ENCODE measurements around the gene OPRL1.

The OPRL1 gene

DNA sequence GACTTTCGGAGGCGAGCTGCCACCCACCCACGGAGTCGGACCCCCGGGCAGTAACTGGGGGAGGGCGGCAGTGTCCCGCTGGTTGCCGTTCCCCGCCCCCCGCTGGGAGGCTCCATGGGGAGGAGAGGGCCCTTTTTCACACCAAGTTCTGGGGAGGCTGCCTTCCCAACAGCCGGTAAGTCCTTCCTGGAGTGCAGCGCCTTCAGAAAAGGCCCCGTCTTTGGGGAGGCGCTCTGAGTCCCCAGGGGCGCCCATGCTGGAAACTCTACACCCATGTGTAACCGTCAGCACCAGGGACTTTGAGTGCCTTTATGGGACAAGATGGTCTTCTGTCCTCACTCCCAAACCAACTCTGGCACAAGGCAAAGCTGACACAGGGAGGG lies 30.0 kb upstream of the OPRL1 start (continued):
- TF ChIP-seq ZNF510 (tag by site-specific recombination; IDR thresholded peaks at IDR 0.05; ENCODE audit: insufficient replicate concordance) (no peak), ZNF707 (tag by site-specific recombination; IDR thresholded peaks at IDR 0.05) (no peak), ZNF664 (tag by site-specific recombination; IDR thresholded peaks at IDR 0.05) (no peak), YY2 (tag by site-specific recombination; IDR thresholded peaks at IDR 0.05) (no peak), ZNF571 (tag by site-specific recombination; IDR thresholded peaks at IDR 0.05) (no peak), ZNF621 (tag by site-specific recombination; IDR thresholded peaks at IDR 0.05) (no peak), ZNF777 (tag by site-specific recombination; IDR thresholded peaks at IDR 0.05; ENCODE audit: borderline replicate concordance) (no peak), ZNF140 (tag by site-specific recombination; IDR thresholded peaks at IDR 0.05) (no peak), ZNF157 (tag by site-specific recombination; IDR thresholded peaks at IDR 0.05) (no peak), ZBTB48 (tag by site-specific recombination; IDR thresholded peaks at IDR 0.05) (0 out of 2 replicates have a peak, but pooled peaks have one; percentile 35), BCL11A (tag by site-specific recombination; IDR thresholded peaks at IDR 0.05; ENCODE audit: low read depth) (peak; percentile 52; the same call in 1 of the 2 replicates), ZNF2 (tag by site-specific recombination; IDR thresholded peaks at IDR 0.05) (no peak), MEIS1 (CRISPR knock-in tag; IDR thresholded peaks at IDR 0.05; ENCODE audit: borderline replicate concordance) (no peak), ZNF146 (tag by site-specific recombination; IDR thresholded peaks at IDR 0.05) (no peak), IKZF3 (tag by site-specific recombination; IDR thresholded peaks at IDR 0.05) (peak; percentile 50; the same call in 1 of the 2 replicates), ZFP69B (tag by site-specific recombination; IDR thresholded peaks at IDR 0.05) (no peak), ZBTB21 (tag by site-specific recombination; IDR thresholded peaks at IDR 0.05) (no peak), ZNF112 (tag by site-specific recombination; IDR thresholded peaks at IDR 0.05) (no peak), ZBTB7A (tag by site-specific recombination; IDR thresholded peaks at IDR 0.05; ENCODE audit: low read depth) (0 out of 2 replicates have a peak, but pooled peaks have one; percentile 46), KLF8 (tag by site-specific recombination; IDR thresholded peaks at IDR 0.05) (peak; percentile 48; the same call in 1 of the 2 replicates), ZNF221 (tag by site-specific recombination; IDR thresholded peaks at IDR 0.05; ENCODE audit: borderline replicate concordance) (no peak), EGR2 (tag by site-specific recombination; IDR thresholded peaks at IDR 0.05; ENCODE audit: low read depth) (peak; percentile 82), ZNF391 (tag by site-specific recombination; IDR thresholded peaks at IDR 0.05; ENCODE audit: borderline replicate concordance, low read depth) (no peak), ZNF776 (tag by site-specific recombination; IDR thresholded peaks at IDR 0.05; ENCODE audit: borderline replicate concordance) (no peak), ZNF530 (tag by site-specific recombination; IDR thresholded peaks at IDR 0.05; ENCODE audit: low read depth) (no peak), ZNF629 (tag by site-specific recombination; IDR thresholded peaks at IDR 0.05) (no peak), ZNF544 (tag by site-specific recombination; IDR thresholded peaks at IDR 0.05) (no peak), ZBTB1 (tag by site-specific recombination; IDR thresholded peaks at IDR 0.05) (no peak), PRDM1 (tag by site-specific recombination; IDR thresholded peaks at IDR 0.05) (no peak), ZNF274 (IDR thresholded peaks at IDR 0.05; ENCODE audit: low read length) (no peak), ZNF274 (tag by site-specific recombination; IDR thresholded peaks at IDR 0.05; ENCODE audit: borderline replicate concordance) (no peak)
- TF ChIP-seq, protein P1, sequence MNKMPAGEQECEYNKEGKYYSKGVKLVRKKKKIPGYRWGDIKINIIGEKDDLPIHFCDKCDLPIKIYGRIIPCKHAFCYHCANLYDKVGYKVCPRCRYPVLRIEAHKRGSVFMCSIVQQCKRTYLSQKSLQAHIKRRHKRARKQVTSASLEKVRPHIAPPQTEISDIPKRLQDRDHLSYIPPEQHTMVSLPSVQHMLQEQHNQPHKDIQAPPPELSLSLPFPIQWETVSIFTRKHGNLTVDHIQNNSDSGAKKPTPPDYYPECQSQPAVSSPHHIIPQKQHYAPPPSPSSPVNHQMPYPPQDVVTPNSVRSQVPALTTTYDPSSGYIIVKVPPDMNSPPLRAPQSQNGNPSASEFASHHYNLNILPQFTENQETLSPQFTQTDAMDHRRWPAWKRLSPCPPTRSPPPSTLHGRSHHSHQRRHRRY (tag by site-specific recombination; IDR thresholded peaks at IDR 0.05), result no peak
- TF ChIP-seq, protein P2, sequence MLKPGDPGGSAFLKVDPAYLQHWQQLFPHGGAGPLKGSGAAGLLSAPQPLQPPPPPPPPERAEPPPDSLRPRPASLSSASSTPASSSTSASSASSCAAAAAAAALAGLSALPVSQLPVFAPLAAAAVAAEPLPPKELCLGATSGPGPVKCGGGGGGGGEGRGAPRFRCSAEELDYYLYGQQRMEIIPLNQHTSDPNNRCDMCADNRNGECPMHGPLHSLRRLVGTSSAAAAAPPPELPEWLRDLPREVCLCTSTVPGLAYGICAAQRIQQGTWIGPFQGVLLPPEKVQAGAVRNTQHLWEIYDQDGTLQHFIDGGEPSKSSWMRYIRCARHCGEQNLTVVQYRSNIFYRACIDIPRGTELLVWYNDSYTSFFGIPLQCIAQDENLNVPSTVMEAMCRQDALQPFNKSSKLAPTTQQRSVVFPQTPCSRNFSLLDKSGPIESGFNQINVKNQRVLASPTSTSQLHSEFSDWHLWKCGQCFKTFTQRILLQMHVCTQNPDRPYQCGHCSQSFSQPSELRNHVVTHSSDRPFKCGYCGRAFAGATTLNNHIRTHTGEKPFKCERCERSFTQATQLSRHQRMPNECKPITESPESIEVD (tag by site-specific recombination; IDR thresholded peaks at IDR 0.05), result no peak
- TF ChIP-seq, protein P3, sequence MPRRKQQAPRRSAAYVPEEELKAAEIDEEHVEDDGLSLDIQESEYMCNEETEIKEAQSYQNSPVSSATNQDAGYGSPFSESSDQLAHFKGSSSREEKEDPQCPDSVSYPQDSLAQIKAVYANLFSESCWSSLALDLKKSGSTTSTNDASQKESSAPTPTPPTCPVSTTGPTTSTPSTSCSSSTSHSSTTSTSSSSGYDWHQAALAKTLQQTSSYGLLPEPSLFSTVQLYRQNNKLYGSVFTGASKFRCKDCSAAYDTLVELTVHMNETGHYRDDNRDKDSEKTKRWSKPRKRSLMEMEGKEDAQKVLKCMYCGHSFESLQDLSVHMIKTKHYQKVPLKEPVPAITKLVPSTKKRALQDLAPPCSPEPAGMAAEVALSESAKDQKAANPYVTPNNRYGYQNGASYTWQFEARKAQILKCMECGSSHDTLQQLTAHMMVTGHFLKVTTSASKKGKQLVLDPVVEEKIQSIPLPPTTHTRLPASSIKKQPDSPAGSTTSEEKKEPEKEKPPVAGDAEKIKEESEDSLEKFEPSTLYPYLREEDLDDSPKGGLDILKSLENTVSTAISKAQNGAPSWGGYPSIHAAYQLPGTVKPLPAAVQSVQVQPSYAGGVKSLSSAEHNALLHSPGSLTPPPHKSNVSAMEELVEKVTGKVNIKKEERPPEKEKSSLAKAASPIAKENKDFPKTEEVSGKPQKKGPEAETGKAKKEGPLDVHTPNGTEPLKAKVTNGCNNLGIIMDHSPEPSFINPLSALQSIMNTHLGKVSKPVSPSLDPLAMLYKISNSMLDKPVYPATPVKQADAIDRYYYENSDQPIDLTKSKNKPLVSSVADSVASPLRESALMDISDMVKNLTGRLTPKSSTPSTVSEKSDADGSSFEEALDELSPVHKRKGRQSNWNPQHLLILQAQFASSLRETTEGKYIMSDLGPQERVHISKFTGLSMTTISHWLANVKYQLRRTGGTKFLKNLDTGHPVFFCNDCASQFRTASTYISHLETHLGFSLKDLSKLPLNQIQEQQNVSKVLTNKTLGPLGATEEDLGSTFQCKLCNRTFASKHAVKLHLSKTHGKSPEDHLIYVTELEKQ (tag by site-specific recombination; IDR thresholded peaks at IDR 0.05; ENCODE audit: borderline replicate concordance), result 0 out of 2 replicates have a peak, but pooled peaks have one; percentile 40
- TF ChIP-seq, protein P4, sequence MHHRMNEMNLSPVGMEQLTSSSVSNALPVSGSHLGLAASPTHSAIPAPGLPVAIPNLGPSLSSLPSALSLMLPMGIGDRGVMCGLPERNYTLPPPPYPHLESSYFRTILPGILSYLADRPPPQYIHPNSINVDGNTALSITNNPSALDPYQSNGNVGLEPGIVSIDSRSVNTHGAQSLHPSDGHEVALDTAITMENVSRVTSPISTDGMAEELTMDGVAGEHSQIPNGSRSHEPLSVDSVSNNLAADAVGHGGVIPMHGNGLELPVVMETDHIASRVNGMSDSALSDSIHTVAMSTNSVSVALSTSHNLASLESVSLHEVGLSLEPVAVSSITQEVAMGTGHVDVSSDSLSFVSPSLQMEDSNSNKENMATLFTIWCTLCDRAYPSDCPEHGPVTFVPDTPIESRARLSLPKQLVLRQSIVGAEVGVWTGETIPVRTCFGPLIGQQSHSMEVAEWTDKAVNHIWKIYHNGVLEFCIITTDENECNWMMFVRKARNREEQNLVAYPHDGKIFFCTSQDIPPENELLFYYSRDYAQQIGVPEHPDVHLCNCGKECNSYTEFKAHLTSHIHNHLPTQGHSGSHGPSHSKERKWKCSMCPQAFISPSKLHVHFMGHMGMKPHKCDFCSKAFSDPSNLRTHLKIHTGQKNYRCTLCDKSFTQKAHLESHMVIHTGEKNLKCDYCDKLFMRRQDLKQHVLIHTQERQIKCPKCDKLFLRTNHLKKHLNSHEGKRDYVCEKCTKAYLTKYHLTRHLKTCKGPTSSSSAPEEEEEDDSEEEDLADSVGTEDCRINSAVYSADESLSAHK (tag by site-specific recombination; IDR thresholded peaks at IDR 0.05), result no peak

Measured in HEK293 (cell line).